ENCODE data around the gene HELB.

DNA sequence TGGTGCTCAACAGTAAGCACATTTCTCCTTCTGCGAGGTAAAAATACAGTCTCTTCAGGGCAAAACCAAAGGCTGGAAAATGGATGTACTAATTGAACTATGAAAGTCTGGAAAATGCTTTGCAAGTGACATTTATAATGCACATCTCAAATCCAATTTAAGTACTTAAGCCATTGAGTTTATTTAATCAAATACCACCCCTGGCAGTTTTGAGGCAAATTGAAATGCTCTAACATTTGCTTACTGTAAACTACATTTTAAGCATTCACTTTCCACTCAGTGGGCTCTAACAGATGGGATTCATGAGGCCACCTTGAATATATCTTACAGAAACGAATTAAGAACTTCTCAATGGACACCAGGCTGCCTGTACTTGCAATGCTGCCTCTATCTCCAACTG lies 69.7 kb downstream of the HELB start:
- TF ChIP-seq CTCF (conservative IDR thresholded peaks at IDR 0.05 in 1 of 2, IDR thresholded peaks at IDR 0.05 in 1 of 2; ENCODE audit: extremely low read depth in 1 of 2, insufficient read depth in 1 of 2, low read depth in 1 of 2, low read length in 2 of 2) (no peak), EZH2 (IDR thresholded peaks at IDR 0.05; ENCODE audit: borderline replicate concordance, low read length) (no peak)

Measured in mammary epithelial cell (primary cell).